Measurements from ENCODE around the gene NKX6-2. TPM values are rescaled to one million over a fixed set of nuclear protein-coding genes. Genes with fewer than 3 reads are reported as not detected.

NKX6-2 gene
- total and polyA plus RNA-seq, 10 of the 15 experiments (the other 5 are each of a cell fraction or from before 2014, with no cell fraction given), result 0.45 to 1.8 TPM; not detected in 8

- no peaks in the 10 kb centered on the region; the same call in 2 of the 3 replicates for H3K9me3 ChIP-seq (replicated peaks; ENCODE audit: control insufficient read depth, insufficient read depth, low read length)
- in situ Hi-C loops (cut with MboI) (no loop called here), intact Hi-C loops (cut with micrococcal nuclease; ENCODE audit: unreplicated experiment) (no loop called here)
- no peak overlapping the region for H2AFZ ChIP-seq (ENCODE audit: control insufficient read depth, low read depth, low read length)
- no peaks in the 10 kb centered on the region for H3K4me1 ChIP-seq (ENCODE audit: control insufficient read depth, insufficient read depth, low read length)
- H3K9ac ChIP-seq (ENCODE audit: control insufficient read depth, insufficient read depth, low read length), result no peak overlapping the region
- no peak overlapping the region for H3K4me2 ChIP-seq (ENCODE audit: control insufficient read depth, insufficient read depth)
- ChIA-PET CTCF (no interaction called here), POLR2A (no interaction called here), RAD21 (ENCODE audit: unreplicated experiment) (no interaction called here), SMC1A (ENCODE audit: uncharacterized antibody, unreplicated experiment) (no interaction called here)
- no peak for TF ChIP-seq SIN3A (IDR thresholded peaks at IDR 0.05; ENCODE audit: low read depth, low read length)
- TF ChIP-seq TARDBP (IDR thresholded peaks at IDR 0.05; ENCODE audit: borderline replicate concordance), result no peak
- no peak for TF ChIP-seq NFYB (IDR thresholded peaks at IDR 0.05; ENCODE audit: insufficient read depth, low read depth, low read length)
- no peak for TF ChIP-seq PAX8 (IDR thresholded peaks at IDR 0.05)
- TF ChIP-seq IKZF2 (IDR thresholded peaks at IDR 0.05), result no peak
- no peak for TF ChIP-seq ATF3 (IDR thresholded peaks at IDR 0.05; ENCODE audit: borderline replicate concordance, extremely low read depth, low read depth, low read length)
- no peak for TF ChIP-seq NKRF (conservative IDR thresholded peaks at IDR 0.05)
- no peak overlapping the region for H3K27ac ChIP-seq (ENCODE audit: control insufficient read depth, insufficient read depth)
- H3K4me3 ChIP-seq, result no peak overlapping the region
- H3K27me3 ChIP-seq (replicated peaks in 1 of 2; ENCODE audit: control insufficient read depth in 2 of 2, insufficient read depth in 2 of 2, low read length in 1 of 2), result no peaks in the 10 kb centered on the region
- no TSS peak for BruUV-seq (replicated peaks)
- no peaks in the 10 kb centered on the region for H3K79me2 ChIP-seq (ENCODE audit: control insufficient read depth, insufficient read depth, low read length)
- no peak for DNase-seq (ENCODE audit: low read depth, low spot score)
- no peaks in the 10 kb centered on the region; a peak in 1 of 4 replicates for H3K36me3 ChIP-seq (ENCODE audit: control insufficient read depth in 2 of 2, insufficient read depth in 2 of 2, low read length in 1 of 2)
- no peak for FAIRE-seq
- WGBS (ENCODE audit: insufficient coverage, insufficient replicate concordance, low lambda C conversion rate, missing lambda C conversion rate), result 92% methylated on average over 20 of the region's 20 CpGs
- H4K20me1 ChIP-seq (ENCODE audit: control insufficient read depth, insufficient read depth), result no peaks in the 10 kb centered on the region
- no peak for ATAC-seq
Measured at GRCh38 chr10:132781556-132781955, 4.4 kb downstream of the NKX6-2 start.

Measured in GM12878 (cell line).